Stimulated activated CD4-positive, alpha-beta T cell treated with anti-CD3 and anti-CD28 coated beads, Interleukin-1b, Interleukin-23, amount 100 ng/mL, for 4 hours (primary cell): ENCODE measurements around the gene CDC42SE2.
"Not testable (repeated sequence)": the region's sequence is repeated elsewhere in the genome, so short reads cannot be mapped to it uniquely, and the experiment has no call there.

Experiments used
- DNase-seq, 2 donors: peaks; one replicate each; pipeline ENCODE4 v3.0.0-alpha.2; 2020; ENCODE audit warnings: low read depth in 2 of 2

Gene CDC42SE2

GRCh38 chr5:131277875-131278740, 14.3 kb downstream of the CDC42SE2 start:
- DNase-seq = no peak

GRCh38 chr5:131278741-131279124, 14.9 kb downstream of the CDC42SE2 start:
- DNase-seq = not testable (repeated sequence)

GRCh38 chr5:131279204-131279603, 15.4 kb downstream of the CDC42SE2 start:
- no peak for DNase-seq

- no peak for DNase-seq
Observed at GRCh38 chr5:131280417-131280816, 16.6 kb downstream of the CDC42SE2 start.

- DNase-seq = no peak
Observed at GRCh38 chr5:131281133-131281867, 17.4 kb downstream of the CDC42SE2 start.

- DNase-seq = no peak
Observed at GRCh38 chr5:131281868-131282234, 18.0 kb downstream of the CDC42SE2 start.

GRCh38 chr5:131282235-131282634, 18.4 kb downstream of the CDC42SE2 start:
- no peak for DNase-seq

- no peak for DNase-seq
Observed at GRCh38 chr5:131285703-131286399, 22.0 kb downstream of the CDC42SE2 start.

GRCh38 chr5:131286400-131286715, 22.5 kb downstream of the CDC42SE2 start:
- no peak for DNase-seq

GRCh38 chr5:131288328-131288727, 24.5 kb downstream of the CDC42SE2 start:
- DNase-seq = no peak

GRCh38 chr5:131289738-131290137, 25.9 kb downstream of the CDC42SE2 start:
- DNase-seq = no peak

- DNase-seq = no peak
Observed at GRCh38 chr5:131296213-131296672, 32.4 kb downstream of the CDC42SE2 start.

GRCh38 chr5:131297886-131298285, 34.0 kb downstream of the CDC42SE2 start:
- DNase-seq = no peak

- no peak for DNase-seq
Observed at GRCh38 chr5:131299465-131299864, 35.6 kb downstream of the CDC42SE2 start.

- DNase-seq = no peak
Observed at GRCh38 chr5:131302506-131302905, 38.7 kb downstream of the CDC42SE2 start.

GRCh38 chr5:131303537-131303936, 39.7 kb downstream of the CDC42SE2 start:
- DNase-seq = no peak

GRCh38 chr5:131304414-131304813, 40.6 kb downstream of the CDC42SE2 start:
- no peak for DNase-seq

GRCh38 chr5:131305138-131305689, 41.4 kb downstream of the CDC42SE2 start:
- DNase-seq = no peak

- no peak for DNase-seq
Observed at GRCh38 chr5:131305906-131306305, 42.1 kb downstream of the CDC42SE2 start.

- not testable (repeated sequence) for DNase-seq
Observed at GRCh38 chr5:131312235-131312772, 48.5 kb downstream of the CDC42SE2 start.

- DNase-seq = no peak
Observed at GRCh38 chr5:131316026-131316425, 52.2 kb downstream of the CDC42SE2 start.

GRCh38 chr5:131316822-131317221, 53.0 kb downstream of the CDC42SE2 start:
- DNase-seq = no peak
